Measurements from ENCODE around the gene CD244.

DNA sequence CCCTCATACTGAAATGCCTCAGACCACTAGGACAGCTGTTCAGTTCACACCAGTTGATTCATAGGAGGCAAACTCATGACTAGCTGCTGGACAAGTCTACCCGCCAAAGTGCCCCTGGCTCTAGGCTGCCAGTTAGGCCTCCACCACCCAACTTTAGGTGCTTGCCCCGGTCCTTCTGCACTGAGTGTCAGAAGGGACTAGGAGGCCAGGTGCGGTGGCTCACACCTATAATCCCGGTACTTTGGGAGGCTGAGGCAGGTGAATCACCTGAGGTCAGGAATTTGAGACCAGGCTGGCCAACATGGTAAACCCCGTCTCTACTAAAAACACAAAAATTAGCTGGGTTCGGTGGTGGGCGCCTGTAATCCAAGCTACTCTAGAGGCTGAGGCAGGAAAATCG, 47.8 kb downstream of the CD244 start:
- TF ChIP-seq, protein P1, sequence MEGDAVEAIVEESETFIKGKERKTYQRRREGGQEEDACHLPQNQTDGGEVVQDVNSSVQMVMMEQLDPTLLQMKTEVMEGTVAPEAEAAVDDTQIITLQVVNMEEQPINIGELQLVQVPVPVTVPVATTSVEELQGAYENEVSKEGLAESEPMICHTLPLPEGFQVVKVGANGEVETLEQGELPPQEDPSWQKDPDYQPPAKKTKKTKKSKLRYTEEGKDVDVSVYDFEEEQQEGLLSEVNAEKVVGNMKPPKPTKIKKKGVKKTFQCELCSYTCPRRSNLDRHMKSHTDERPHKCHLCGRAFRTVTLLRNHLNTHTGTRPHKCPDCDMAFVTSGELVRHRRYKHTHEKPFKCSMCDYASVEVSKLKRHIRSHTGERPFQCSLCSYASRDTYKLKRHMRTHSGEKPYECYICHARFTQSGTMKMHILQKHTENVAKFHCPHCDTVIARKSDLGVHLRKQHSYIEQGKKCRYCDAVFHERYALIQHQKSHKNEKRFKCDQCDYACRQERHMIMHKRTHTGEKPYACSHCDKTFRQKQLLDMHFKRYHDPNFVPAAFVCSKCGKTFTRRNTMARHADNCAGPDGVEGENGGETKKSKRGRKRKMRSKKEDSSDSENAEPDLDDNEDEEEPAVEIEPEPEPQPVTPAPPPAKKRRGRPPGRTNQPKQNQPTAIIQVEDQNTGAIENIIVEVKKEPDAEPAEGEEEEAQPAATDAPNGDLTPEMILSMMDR (IDR thresholded peaks at IDR 0.05 in 8 of 11, conservative IDR thresholded peaks at IDR 0.05 in 3 of 11), result no peak
- TF ChIP-seq POLR2AphosphoS5 (IDR thresholded peaks at IDR 0.05) (no peak), POLR2A (IDR thresholded peaks at IDR 0.05) (no peak)
